AG04450 (cell line): ENCODE data around the gene KRT71. TPM values are rescaled to one million over a fixed set of nuclear protein-coding genes. Genes with fewer than 3 reads are reported as not detected.

ENCODE experiments used
- CTCF ChIA-PET: fragments of 300-600, 350-600 bp; formaldehyde crosslinking; extraction: SDS; loops from one replicate; lab custom pipeline; 2022; ENCODE audit warnings: antibody characterized with exemption, inconsistent platforms; lab: Charles Lee
- POLR2A ChIA-PET: fragments of 350-600 bp; formaldehyde crosslinking; extraction: SDS; loops from one replicate; lab custom pipeline; 2021; ENCODE audit warnings: antibody characterized with exemption, inconsistent platforms; lab: Yijun Ruan, JAX
- DNase-seq: peaks from one replicate; pipeline ENCODE4 v3.0.0-alpha.2; 2011; ENCODE audit warnings: low read depth, low spot score
- H3K27ac ChIP-seq: one replicate; pipeline ENCODE4 v1.5.1; 2012; ENCODE audit warnings: low read depth, low read length, control low read depth
- H3K27me3 ChIP-seq: one replicate; pipeline ENCODE4 v1.6.0; 2012; ENCODE audit warnings: low read length; ENCODE audit not compliant: control insufficient read depth, insufficient read depth
- H3K4me3 ChIP-seq: 2 replicates; pipeline ENCODE4 v1.5.1; 2011; ENCODE audit warnings: mild to moderate bottlenecking, low read depth, low read length, control low read depth
- H3K9me3 ChIP-seq: 2 replicates; pipeline ENCODE4 v1.5.1; 2012; ENCODE audit warnings: low read length; ENCODE audit not compliant: control insufficient read depth, insufficient read depth
- polyA plus RNA-seq: library from polyadenylated mRNA; depleted of rRNA; stranded (reverse); fragments of >200 nt; gene quantifications from 2 replicates; pipeline ENCODE4 v1.2.3, GENCODE V29; 2011; rRNA removed
- TF ChIP-seq, protein P1 (sequence below): IDR thresholded peaks from 2 replicates; pipeline ENCODE4 v1.5.1; 2011; ENCODE audit warnings: low read depth, low read length, control low read depth, inconsistent platforms

KRT71 gene
- polyA plus RNA-seq, 1 experiment = not detected

DNA sequence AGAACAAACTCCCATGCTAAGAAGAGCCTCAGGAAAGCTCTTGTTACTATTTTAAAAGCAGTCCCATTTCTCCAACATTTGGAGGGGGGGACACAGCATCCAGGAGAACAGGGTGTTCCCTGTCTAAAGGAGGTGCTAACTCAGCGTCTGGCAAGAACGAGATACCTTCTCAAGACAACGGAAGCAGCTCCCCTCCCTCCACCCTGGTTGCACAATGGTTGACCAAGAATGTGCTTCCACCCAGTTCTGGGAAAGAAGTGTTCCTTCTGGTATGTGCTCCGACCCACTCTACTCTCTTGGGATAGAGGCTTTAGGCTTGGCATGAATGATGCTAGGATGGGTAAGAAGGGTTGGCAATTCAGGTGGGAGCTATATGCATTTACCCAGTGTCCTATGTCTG is 58.4 kb downstream of the KRT71 start:
- DNase-seq = no peak
- TF ChIP-seq, protein P1, sequence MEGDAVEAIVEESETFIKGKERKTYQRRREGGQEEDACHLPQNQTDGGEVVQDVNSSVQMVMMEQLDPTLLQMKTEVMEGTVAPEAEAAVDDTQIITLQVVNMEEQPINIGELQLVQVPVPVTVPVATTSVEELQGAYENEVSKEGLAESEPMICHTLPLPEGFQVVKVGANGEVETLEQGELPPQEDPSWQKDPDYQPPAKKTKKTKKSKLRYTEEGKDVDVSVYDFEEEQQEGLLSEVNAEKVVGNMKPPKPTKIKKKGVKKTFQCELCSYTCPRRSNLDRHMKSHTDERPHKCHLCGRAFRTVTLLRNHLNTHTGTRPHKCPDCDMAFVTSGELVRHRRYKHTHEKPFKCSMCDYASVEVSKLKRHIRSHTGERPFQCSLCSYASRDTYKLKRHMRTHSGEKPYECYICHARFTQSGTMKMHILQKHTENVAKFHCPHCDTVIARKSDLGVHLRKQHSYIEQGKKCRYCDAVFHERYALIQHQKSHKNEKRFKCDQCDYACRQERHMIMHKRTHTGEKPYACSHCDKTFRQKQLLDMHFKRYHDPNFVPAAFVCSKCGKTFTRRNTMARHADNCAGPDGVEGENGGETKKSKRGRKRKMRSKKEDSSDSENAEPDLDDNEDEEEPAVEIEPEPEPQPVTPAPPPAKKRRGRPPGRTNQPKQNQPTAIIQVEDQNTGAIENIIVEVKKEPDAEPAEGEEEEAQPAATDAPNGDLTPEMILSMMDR = no peak
- Histone ChIP-seq H3K9me3 (no peaks in the 10 kb centered on the region), H3K27me3 (peaks cover 8% of the 10 kb centered on the region), H3K27ac (no peak overlapping the region), H3K4me3 (no peak overlapping the region)
- ChIA-PET CTCF (interaction anchor here (0.8 to 1.5 kb wide), 2 partner anchors 10 to 122 kb away, joined by 3 read pairs; no protein-coding TSS in a partner anchor), POLR2A (no interaction called here)

DNA sequence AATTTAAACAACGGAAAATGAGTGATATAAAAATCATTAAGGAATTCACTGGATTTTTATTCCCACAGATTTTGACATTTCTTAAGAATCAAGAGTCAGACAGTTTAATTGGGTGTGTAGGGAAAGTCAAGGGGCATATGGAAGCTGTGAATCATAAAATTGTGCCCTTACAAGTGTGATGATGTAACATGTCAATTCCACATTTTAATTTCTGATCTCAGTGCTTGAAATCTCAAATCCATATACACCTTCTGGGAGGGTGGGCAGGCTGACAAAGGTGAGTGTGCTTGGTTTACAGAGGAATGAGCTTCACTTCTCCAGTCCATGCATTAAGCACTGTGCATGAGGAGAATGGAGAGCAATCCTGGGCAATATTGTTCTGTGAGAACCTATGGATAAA is 58.8 kb downstream of the KRT71 start:
- no peak overlapping the region for H3K4me3 ChIP-seq
- H3K9me3 ChIP-seq = no peaks in the 10 kb centered on the region
- TF ChIP-seq, protein P1 = no peak
- no peak overlapping the region for H3K27ac ChIP-seq
- DNase-seq = no peak
- POLR2A ChIA-PET = interaction anchor here (0.5 kb wide), 1 partner anchor 374 kb away, joined by 7 read pairs; no protein-coding TSS in a partner anchor
- H3K27me3 ChIP-seq = peaks cover 8% of the 10 kb centered on the region
- CTCF ChIA-PET = interaction anchor here (0.8 to 1.5 kb wide), 2 partner anchors 11 to 122 kb away, joined by 3 read pairs; no protein-coding TSS in a partner anchor

Other genes with a start within 250 kb of the KRT71 start
- gene KRT83, start 231.7 kb downstream of the KRT71 start, polyA plus RNA-seq = 0.04 TPM in 1 of 2 replicates, not detected in the other
- not detected in 2 replicates for gene KRT85, start 185.7 kb downstream of the KRT71 start, polyA plus RNA-seq
- not detected in 2 replicates for gene KRT84, start 167.5 kb downstream of the KRT71 start, polyA plus RNA-seq
- gene KRT82, start 146.8 kb downstream of the KRT71 start, polyA plus RNA-seq = not detected in 2 replicates
- not detected in 2 replicates for gene KRT75, start 118.8 kb downstream of the KRT71 start, polyA plus RNA-seq
- not detected in 2 replicates for gene KRT6B, start 101.0 kb downstream of the KRT71 start, polyA plus RNA-seq
- gene KRT6C, start 79.3 kb downstream of the KRT71 start, polyA plus RNA-seq = not detected in 2 replicates
- gene KRT6A, start 59.9 kb downstream of the KRT71 start, polyA plus RNA-seq = not detected in 2 replicates
- gene KRT5, start 32.8 kb downstream of the KRT71 start, polyA plus RNA-seq = 0.31 TPM in 1 of 2 replicates, not detected in the other
- not detected in 2 replicates for gene KRT74, start 20.7 kb upstream of the KRT71 start, polyA plus RNA-seq
- not detected in 2 replicates for gene KRT72, start 48.3 kb upstream of the KRT71 start, polyA plus RNA-seq
- not detected in 2 replicates for gene KRT73, start 65.4 kb upstream of the KRT71 start, polyA plus RNA-seq
- gene KRT2, start 99.1 kb upstream of the KRT71 start, polyA plus RNA-seq = not detected in 2 replicates
- not detected in 2 replicates for gene KRT1, start 127.3 kb upstream of the KRT71 start, polyA plus RNA-seq
- not detected in 2 replicates for gene KRT77, start 150.4 kb upstream of the KRT71 start, polyA plus RNA-seq
- not detected in 2 replicates for gene KRT76, start 224.2 kb upstream of the KRT71 start, polyA plus RNA-seq
- not detected in 2 replicates for gene KRT3, start 243.0 kb upstream of the KRT71 start, polyA plus RNA-seq